ENCODE results near the gene TCHH. TPM values are rescaled to one million over a fixed set of nuclear protein-coding genes. Genes with fewer than 3 reads are reported as not detected.

Gene TCHH
- total RNA-seq = not detected
- not detected for total RNA-seq (2013)

- no peak within 1 kb of the TSS for H3K4me3 ChIP-seq (ENCODE audit: low read length)
- no peak for TF ChIP-seq CTCF (IDR thresholded peaks at IDR 0.05)
- H3K27ac ChIP-seq (ENCODE audit: low read length) = no peak within 1 kb of the TSS
- peaks cover 50% of the 10 kb centered on the region for H3K27me3 ChIP-seq (ENCODE audit: control insufficient read depth, insufficient read depth, low read length)
- ATAC-seq (no peak), DNase-seq (no peak)
- H3K4me3 Mint-ChIP-seq = no peak within 1 kb of the TSS
- intact Hi-C loops (cut with micrococcal nuclease) = no loop called here
- H3K9me3 ChIP-seq (ENCODE audit: control insufficient read depth, insufficient read depth, low read length) = no peaks in the 10 kb centered on the region
- no peak within 1 kb of the TSS for H3K27ac Mint-ChIP-seq
- WGBS (ENCODE audit: insufficient coverage) = 90% methylated on average over 2 of the region's 4 CpGs
- H3K9me3 Mint-ChIP-seq = no peaks in the 10 kb centered on the region
- H3K4me1 Mint-ChIP-seq = no peaks in the 10 kb centered on the region
- H3K36me3 Mint-ChIP-seq = no peaks in the 10 kb centered on the region
- peaks cover 29 to 30% of the 10 kb centered on the region in 2 donors for H3K27me3 Mint-ChIP-seq (ENCODE audit: low read depth in 2 of 2)
- peaks cover 23% of the 10 kb centered on the region for H3K4me1 ChIP-seq (ENCODE audit: control insufficient read depth, insufficient read depth, low read length)
- no peaks in the 10 kb centered on the region for H3K36me3 ChIP-seq (ENCODE audit: control insufficient read depth, insufficient read depth, low read length)
These were observed at the start of gene TCHH for GRCh38 chr1:152115344-152115743. TSS of gene TCHH (minus strand) at chr1:152115444. CDS start at chr1:152114080, 1,364 bp downstream.

- DNase-seq = no peak
- Mint-ChIP-seq H3K4me1 (peaks cover 0 to 5% of the 10 kb centered on the region in 2 donors), H3K27me3 (ENCODE audit: low read depth in 2 of 2) (peaks cover 10 to 15% of the 10 kb centered on the region in 2 donors), H3K36me3 (no peaks in the 10 kb centered on the region), H3K27ac (no peak overlapping the region), H3K4me3 (no peak overlapping the region), H3K9me3 (no peaks in the 10 kb centered on the region)
- WGBS (ENCODE audit: insufficient coverage) = 70% methylated on average over 2 of the region's 2 CpGs
- intact Hi-C loops (cut with micrococcal nuclease) = no loop called here
- H3K4me1 ChIP-seq (ENCODE audit: control insufficient read depth, insufficient read depth, low read length) = peaks cover 2% of the 10 kb centered on the region
- H3K4me3 ChIP-seq (ENCODE audit: low read length) = no peak overlapping the region
- no peaks in the 10 kb centered on the region for H3K36me3 ChIP-seq (ENCODE audit: control insufficient read depth, insufficient read depth, low read length)
- H3K27ac ChIP-seq (ENCODE audit: low read length) = no peak overlapping the region
- no peaks in the 10 kb centered on the region for H3K27me3 ChIP-seq (ENCODE audit: control insufficient read depth, insufficient read depth, low read length)
- no peak for TF ChIP-seq CTCF (IDR thresholded peaks at IDR 0.05)
- H3K9me3 ChIP-seq (ENCODE audit: control insufficient read depth, insufficient read depth, low read length) = no peaks in the 10 kb centered on the region
- no peak for ATAC-seq
These were observed 49.4 kb upstream of the TCHH start for GRCh38 chr1:152164517-152165136.

GRCh38 chr1:152162792-152163463 is 47.7 kb upstream of the TCHH start:
- intact Hi-C loops (cut with micrococcal nuclease) = no loop called here
- Histone ChIP-seq H3K4me1 (ENCODE audit: control insufficient read depth, insufficient read depth, low read length) (peaks cover 2% of the 10 kb centered on the region), H3K4me3 (ENCODE audit: low read length) (no peak overlapping the region), H3K36me3 (ENCODE audit: control insufficient read depth, insufficient read depth, low read length) (no peaks in the 10 kb centered on the region), H3K9me3 (ENCODE audit: control insufficient read depth, insufficient read depth, low read length) (no peaks in the 10 kb centered on the region), H3K27ac (ENCODE audit: low read length) (no peak overlapping the region), H3K27me3 (ENCODE audit: control insufficient read depth, insufficient read depth, low read length) (no peaks in the 10 kb centered on the region)
- H3K27ac Mint-ChIP-seq = no peak overlapping the region
- 60% methylated on average over 1 of the region's 1 CpG for WGBS (ENCODE audit: insufficient coverage)
- TF ChIP-seq CTCF (IDR thresholded peaks at IDR 0.05) = no peak
- H3K27me3 Mint-ChIP-seq (ENCODE audit: low read depth in 2 of 2) = peaks cover 10 to 15% of the 10 kb centered on the region in 2 donors
- no peak for DNase-seq
- no peaks in the 10 kb centered on the region for H3K9me3 Mint-ChIP-seq
- no peak for ATAC-seq
- no peak overlapping the region for H3K4me3 Mint-ChIP-seq
- H3K36me3 Mint-ChIP-seq = no peaks in the 10 kb centered on the region
- peaks cover 0 to 5% of the 10 kb centered on the region in 2 donors for H3K4me1 Mint-ChIP-seq

All from natural killer cell (primary cell).